HepG2 (cell line): ENCODE results near the gene DNM3. TPM values are rescaled to one million over a fixed set of nuclear protein-coding genes. Genes with fewer than 3 reads are reported as not detected.

Experiments used
- ADNP ChIP-seq: sonication (generic); formaldehyde crosslinking; IDR thresholded peaks from 2 replicates; pipeline ENCODE4 v1.4.0; 2020; ENCODE audit warnings: missing genetic modification reagents
- CEBPZ ChIP-seq: IDR thresholded peaks from 2 replicates; pipeline ENCODE4 v1.6.1; 2012; ENCODE audit warnings: low read length, improper control_type of control experiment
- HMGXB4 ChIP-seq, 2 experiments: sonication (generic) in 1 of 2; formaldehyde crosslinking in 1 of 2; IDR thresholded peaks; 2 replicates each; pipeline versions ENCODE4 v1.4.0 to v1.6.1; 2018 to 2020; ENCODE audit warnings: missing genetic modification reagents in 2 of 2, borderline replicate concordance in 1 of 2, low read depth in 1 of 2, mild to moderate bottlenecking in 1 of 2, missing biosample characterization in 1 of 2
- MAFF ChIP-seq: IDR thresholded peaks from 2 replicates; pipeline ENCODE4 v1.6.1; 2011; ENCODE audit warnings: low read depth, low read length, improper control_type of control experiment
- MTERF4 ChIP-seq: sonication (generic); formaldehyde crosslinking; IDR thresholded peaks from 2 replicates; pipeline ENCODE4 v1.8.0; 2023; ENCODE audit warnings: mild to moderate bottlenecking, missing genetic modification reagents
- RAD51 ChIP-seq: fragments of 450-650 bp; IDR thresholded peaks from 2 replicates; pipeline ENCODE4 v1.6.1; 2016; ENCODE audit warnings: borderline replicate concordance
- TBL1XR1 ChIP-seq: fragments of 150-350 bp; IDR thresholded peaks from 2 replicates; pipeline ENCODE4 v1.6.1; 2014; ENCODE audit warnings: borderline replicate concordance, low read length; ENCODE audit not compliant: partially characterized antibody
- ZNF562 ChIP-seq: sonication (generic); formaldehyde crosslinking; IDR thresholded peaks from 2 replicates; pipeline ENCODE4 v1.8.0; 2022; ENCODE audit warnings: missing genetic modification reagents, borderline replicate concordance
- ZNF619 ChIP-seq: sonication (generic); formaldehyde crosslinking; IDR thresholded peaks from 2 replicates; pipeline ENCODE4 v1.4.0; 2020; ENCODE audit warnings: mild to moderate bottlenecking, missing genetic modification reagents
- ZNF841 ChIP-seq: sonication (generic); formaldehyde crosslinking; IDR thresholded peaks from 2 replicates; pipeline ENCODE4 v1.8.1; 2023; ENCODE audit warnings: missing genetic modification reagents, borderline replicate concordance
- polyA plus RNA-seq, 8 experiments: library from polyadenylated mRNA; depleted of rRNA in 3 of 8; stranded (reverse) in 7 of 8; unstranded in 1 of 8; fragments of >200 nt; fragmentation: Illumina TruSeq in 4 of 8; extraction: Trizol in 4 of 8; gene quantifications; 2 replicates each; pipeline versions ENCODE4 v1.2.1 to v1.2.3, GENCODE V29; 2011 to 2016; ENCODE audit warnings: low read depth in 4 of 8, missing spikeins in 1 of 8, mixed read lengths in 1 of 8; ENCODE audit not compliant: insufficient read depth in 1 of 8
- total RNA-seq, 5 experiments: library from RNA; depleted of rRNA; stranded (reverse); fragments of >200 nt; fragmentation: Illumina TruSeq; extraction: Trizol; gene quantifications; 2 replicates each; pipeline ENCODE4 v1.2.3, GENCODE V29; 2016; ENCODE audit warnings: low read depth in 1 of 5

DNM3 gene
- total and polyA plus RNA-seq, 2 of the 13 experiments (the other 11 are each of a cell fraction or from before 2014, with no cell fraction given): 0.05 TPM; not detected in 1

- TF ChIP-seq HMGXB4 (CRISPR knock-in tag; IDR thresholded peaks at IDR 0.05; ENCODE audit: borderline replicate concordance in 1 of 2, low read depth in 1 of 2): no peak
- TF ChIP-seq ZNF619 (CRISPR knock-in tag): no peak
- peak; percentile 92 for TF ChIP-seq MAFF
- TF ChIP-seq CEBPZ: no peak
- TF ChIP-seq TBL1XR1: no peak
- no peak for TF ChIP-seq ADNP (CRISPR knock-in tag)
- TF ChIP-seq MTERF4: no peak
- no peak for TF ChIP-seq ZNF841 (CRISPR knock-in tag)
- TF ChIP-seq ZNF562 (CRISPR knock-in tag): no peak
- no peak for TF ChIP-seq RAD51
These were observed 284.0 kb downstream of the DNM3 start (continued) for GRCh38 chr1:172125250-172125649.
